ENCODE results near the gene IQGAP1.

Gene IQGAP1

GRCh38 chr15:90451053-90451850 lies 63.2 kb downstream of the IQGAP1 start:
- Histone ChIP-seq H3K36me3 (peaks cover 94 to 100% (median 99%) of the 10 kb centered on the region in 11 experiments), H4K20me1 (peaks cover 0 to 100% (median 6%) of the 10 kb centered on the region in 11 experiments; a peak in 7 of 22 replicates), H3K9ac (no peak overlapping the region), H3K4me1 (no peaks in the 10 kb centered on the region), H3K4me2 (no peak overlapping the region), H3K9me3 (replicated peaks in 1 of 11) (no peaks in the 10 kb centered on the region), H3K4me3 (no peak overlapping the region), H3K27me3 (no peaks in the 10 kb centered on the region), H3K27ac (no peak overlapping the region)
- no peak for TF ChIP-seq Cebpa-rat (IDR thresholded peaks at IDR 0.05)

GRCh38 chr15:90456236-90456635 lies 68.2 kb downstream of the IQGAP1 start:
- no peak overlapping the region for H3K9ac ChIP-seq
- H3K4me3 ChIP-seq = no peak overlapping the region
- no peak for TF ChIP-seq Cebpa-rat (IDR thresholded peaks at IDR 0.05)
- peaks cover 0 to 100% (median 0%) of the 10 kb centered on the region in 11 experiments; a peak in 9 of 22 replicates for H4K20me1 ChIP-seq
- peaks cover 96 to 100% (median 100%) of the 10 kb centered on the region in 11 experiments for H3K36me3 ChIP-seq
- no peaks in the 10 kb centered on the region for H3K27me3 ChIP-seq
- no peak overlapping the region for H3K27ac ChIP-seq
- no peak overlapping the region for H3K4me2 ChIP-seq
- peaks cover 0 to 32% (median 17%) of the 10 kb centered on the region in 10 experiments; a peak in 14 of 20 replicates for H3K4me1 ChIP-seq
- no peaks in the 10 kb centered on the region for H3K9me3 ChIP-seq (replicated peaks in 1 of 11)

GRCh38 chr15:90458061-90458460 lies 70.0 kb downstream of the IQGAP1 start:
- no peak overlapping the region for H3K27ac ChIP-seq
- H4K20me1 ChIP-seq = peaks cover 0 to 100% (median 5%) of the 10 kb centered on the region in 11 experiments; a peak in 12 of 22 replicates
- H3K4me3 ChIP-seq = no peak overlapping the region
- no peaks in the 10 kb centered on the region for H3K27me3 ChIP-seq
- no peak for TF ChIP-seq Cebpa-rat (IDR thresholded peaks at IDR 0.05)
- H3K9me3 ChIP-seq (replicated peaks in 1 of 11) = no peaks in the 10 kb centered on the region
- peak overlapping the region in 2 of 11 experiments; percentile 6 to 50; a peak in 3 of 22 replicates for H3K4me2 ChIP-seq
- H3K4me1 ChIP-seq = peaks cover 6 to 36% (median 24%) of the 10 kb centered on the region in 10 experiments; a peak in 15 of 20 replicates
- H3K9ac ChIP-seq = no peak overlapping the region
- peaks cover 92 to 100% (median 100%) of the 10 kb centered on the region in 11 experiments for H3K36me3 ChIP-seq

GRCh38 chr15:90459368-90459767 lies 71.3 kb downstream of the IQGAP1 start:
- peaks cover 92 to 100% (median 100%) of the 10 kb centered on the region in 11 experiments for H3K36me3 ChIP-seq

GRCh38 chr15:90460142-90460824 lies 72.2 kb downstream of the IQGAP1 start:
- H3K4me2 ChIP-seq = peak overlapping the region in 4 of 11 experiments; percentile 24 to 54 (median 40); a peak in 5 of 22 replicates
- no peak overlapping the region for H3K9ac ChIP-seq
- H3K27ac ChIP-seq = peak overlapping the region in 4 of 11 experiments; percentile 7 to 21 (median 12); a peak in 4 of 22 replicates
- peaks cover 92 to 100% (median 99%) of the 10 kb centered on the region in 11 experiments for H3K36me3 ChIP-seq
- no peak for TF ChIP-seq Cebpa-rat (IDR thresholded peaks at IDR 0.05)
- peaks cover 0 to 100% (median 12%) of the 10 kb centered on the region in 11 experiments; a peak in 13 of 22 replicates for H4K20me1 ChIP-seq
- H3K4me1 ChIP-seq = peaks cover 10 to 36% (median 27%) of the 10 kb centered on the region in 10 experiments; a peak in 15 of 20 replicates
- no peak overlapping the region for H3K4me3 ChIP-seq
- no peaks in the 10 kb centered on the region for H3K27me3 ChIP-seq
- no peaks in the 10 kb centered on the region for H3K9me3 ChIP-seq (replicated peaks in 1 of 11)

More at GRCh38 chr15:90459368-90459767, 71.3 kb downstream of the IQGAP1 start:
- no peak for TF ChIP-seq Cebpa-rat (IDR thresholded peaks at IDR 0.05)
- Histone ChIP-seq H3K27ac (peak overlapping the region in 6 of 11 experiments; percentile 2 to 33 (median 14); a peak in 8 of 22 replicates), H3K9me3 (replicated peaks in 1 of 11) (no peaks in the 10 kb centered on the region), H3K4me1 (peaks cover 10 to 36% (median 27%) of the 10 kb centered on the region in 10 experiments; a peak in 15 of 20 replicates), H3K4me3 (no peak overlapping the region), H3K9ac (peak overlapping the region in 2 of 11 experiments; percentile 11 to 41; a peak in 2 of 22 replicates), H3K27me3 (no peaks in the 10 kb centered on the region), H3K4me2 (peak overlapping the region in 7 of 11 experiments; percentile 24 to 57 (median 39); a peak in 16 of 22 replicates), H4K20me1 (peaks cover 0 to 100% (median 12%) of the 10 kb centered on the region in 11 experiments; a peak in 13 of 22 replicates)

GRCh38 chr15:90463381-90463780 lies 75.3 kb downstream of the IQGAP1 start:
- H3K4me3 ChIP-seq = no peak overlapping the region
- H3K27ac ChIP-seq = no peak overlapping the region
- peaks cover 92 to 100% (median 100%) of the 10 kb centered on the region in 11 experiments for H3K36me3 ChIP-seq
- TF ChIP-seq Cebpa-rat (IDR thresholded peaks at IDR 0.05) = no peak
- H3K4me1 ChIP-seq = peaks cover 10 to 29% (median 20%) of the 10 kb centered on the region in 10 experiments; a peak in 15 of 20 replicates
- H4K20me1 ChIP-seq = peaks cover 0 to 100% (median 12%) of the 10 kb centered on the region in 11 experiments; a peak in 13 of 22 replicates
- no peaks in the 10 kb centered on the region for H3K27me3 ChIP-seq
- no peak overlapping the region for H3K9ac ChIP-seq
- 0 out of 22 replicates have a peak overlapping the region, but pooled peaks of 1 of the 11 experiments have one; percentile 7 for H3K4me2 ChIP-seq
- H3K9me3 ChIP-seq (replicated peaks in 1 of 11) = no peaks in the 10 kb centered on the region

- Histone ChIP-seq H4K20me1 (peaks cover 0 to 100% (median 18%) of the 10 kb centered on the region in 11 experiments; a peak in 13 of 22 replicates), H3K27ac (no peak overlapping the region), H3K36me3 (peaks cover 92 to 100% (median 99%) of the 10 kb centered on the region in 11 experiments), H3K4me1 (peaks cover 0 to 12% (median 8%) of the 10 kb centered on the region in 10 experiments; a peak in 6 of 20 replicates), H3K4me2 (no peak overlapping the region), H3K27me3 (no peaks in the 10 kb centered on the region), H3K9me3 (replicated peaks in 1 of 11) (no peaks in the 10 kb centered on the region), H3K4me3 (no peak overlapping the region), H3K9ac (no peak overlapping the region)
- TF ChIP-seq Cebpa-rat (IDR thresholded peaks at IDR 0.05) = no peak
Measured at GRCh38 chr15:90465140-90465929, 77.3 kb downstream of the IQGAP1 start.

- Histone ChIP-seq H4K20me1 (peaks cover 0 to 100% (median 19%) of the 10 kb centered on the region in 11 experiments; a peak in 12 of 22 replicates), H3K27me3 (no peaks in the 10 kb centered on the region), H3K4me3 (no peak overlapping the region), H3K9me3 (replicated peaks in 1 of 11) (no peaks in the 10 kb centered on the region), H3K27ac (no peak overlapping the region), H3K36me3 (peaks cover 92 to 100% (median 99%) of the 10 kb centered on the region in 11 experiments), H3K4me1 (peaks cover 0 to 12% (median 8%) of the 10 kb centered on the region in 10 experiments; a peak in 6 of 20 replicates), H3K4me2 (no peak overlapping the region), H3K9ac (no peak overlapping the region)
- TF ChIP-seq Cebpa-rat (IDR thresholded peaks at IDR 0.05) = no peak
Measured at GRCh38 chr15:90465930-90466567, 78.0 kb downstream of the IQGAP1 start.

All from BLaER1 treated with 17β-estradiol and CSF1 and Interleukin-3, amounts not matched to agents 10 nM and 100 nM (cell line).